Suprapubic skin (tissue), 4 donors: ENCODE results near the gene GASK1A. TPM values are rescaled to one million over a fixed set of nuclear protein-coding genes. Genes with fewer than 3 reads are reported as not detected.
"Not testable (repeated sequence)": the region's sequence is repeated elsewhere in the genome, so short reads cannot be mapped to it uniquely, and the experiment has no call there.

Experiments
- DNase-seq, 2 donors: peaks; one replicate each; pipeline ENCODE4 v3.0.0-alpha.2; 2019; ENCODE audit warnings: low spot score in 2 of 2
- H3K27ac ChIP-seq: fragments of 200-600 bp; sonication (generic); one replicate; pipeline ENCODE4 v1.5.1; 2019
- H3K27me3 ChIP-seq: fragments of 200-600 bp; sonication (generic); one replicate; pipeline ENCODE4 v1.5.1; 2019
- H3K36me3 ChIP-seq: fragments of 200-600 bp; sonication (generic); one replicate; pipeline ENCODE4 v1.5.1; 2019
- H3K4me1 ChIP-seq: fragments of 200-600 bp; sonication (generic); one replicate; pipeline ENCODE4 v1.5.1; 2019
- H3K4me3 ChIP-seq: fragments of 200-600 bp; sonication (generic); one replicate; pipeline ENCODE4 v1.5.1; 2019; ENCODE audit warnings: mild to moderate bottlenecking
- H3K9me3 ChIP-seq: fragments of 200-600 bp; sonication (generic); one replicate; pipeline ENCODE4 v1.5.1; 2019
- EP300 ChIP-seq: sonication (generic); formaldehyde crosslinking; IDR thresholded peaks from one replicate; pipeline ENCODE4 v1.6.1; 2017; ENCODE audit warnings: antibody characterized with exemption
- POLR2A ChIP-seq, 2 donors: fragments of 450-650 bp; IDR thresholded peaks; one replicate each; pipeline ENCODE4 v1.6.1; 2017; ENCODE audit warnings: antibody characterized with exemption in 2 of 2, mild to moderate bottlenecking in 2 of 2, moderate library complexity in 2 of 2
- POLR2AphosphoS5 ChIP-seq, 3 donors: sonication (generic); formaldehyde crosslinking; IDR thresholded peaks; one replicate each; pipeline ENCODE4 v1.6.1; 2017; ENCODE audit warnings: antibody characterized with exemption in 3 of 3
- WGBS: methylation state at CpG from one replicate; pipeline ENCODE4 v1.1.5; 2018; 5-methylcytosine and 5-hydroxymethylcytosine counted together
- total RNA-seq, 4 donors: library from RNA; depleted of rRNA; stranded (reverse); fragments of >200 nt; gene quantifications; one replicate each; pipeline ENCODE4 v1.1.0, GENCODE V29; 2016
- TF ChIP-seq, protein P1 (sequence below), 2 donors: fragments of 200-600 bp in 1 of 2; fragments of 450-650 bp in 1 of 2; sonication (generic) in 1 of 2; IDR thresholded peaks; one replicate each; pipeline ENCODE4 v1.5.1; 2016 to 2019; ENCODE audit warnings: antibody characterized with exemption in 2 of 2, mild to moderate bottlenecking in 1 of 2, moderate library complexity in 1 of 2

The GASK1A gene
- total RNA-seq, 4 donors from 2014 or later: 1.5 to 8.2 (median 3.2) TPM

GRCh38 chr3:43062040-43062563, 83.0 kb downstream of the GASK1A start:
- Histone ChIP-seq H3K36me3 (peaks cover 5% of the 10 kb centered on the region), H3K9me3 (no peaks in the 10 kb centered on the region), H3K4me1 (no peaks in the 10 kb centered on the region), H3K27ac (no peak overlapping the region), H3K27me3 (no peaks in the 10 kb centered on the region), H3K4me3 (no peak overlapping the region)
- TF ChIP-seq EP300 (no peak), POLR2A (IDR thresholded peaks at IDR 0.05) (no peak), POLR2AphosphoS5 (IDR thresholded peaks at IDR 0.05) (no peak)
- TF ChIP-seq, protein P1, sequence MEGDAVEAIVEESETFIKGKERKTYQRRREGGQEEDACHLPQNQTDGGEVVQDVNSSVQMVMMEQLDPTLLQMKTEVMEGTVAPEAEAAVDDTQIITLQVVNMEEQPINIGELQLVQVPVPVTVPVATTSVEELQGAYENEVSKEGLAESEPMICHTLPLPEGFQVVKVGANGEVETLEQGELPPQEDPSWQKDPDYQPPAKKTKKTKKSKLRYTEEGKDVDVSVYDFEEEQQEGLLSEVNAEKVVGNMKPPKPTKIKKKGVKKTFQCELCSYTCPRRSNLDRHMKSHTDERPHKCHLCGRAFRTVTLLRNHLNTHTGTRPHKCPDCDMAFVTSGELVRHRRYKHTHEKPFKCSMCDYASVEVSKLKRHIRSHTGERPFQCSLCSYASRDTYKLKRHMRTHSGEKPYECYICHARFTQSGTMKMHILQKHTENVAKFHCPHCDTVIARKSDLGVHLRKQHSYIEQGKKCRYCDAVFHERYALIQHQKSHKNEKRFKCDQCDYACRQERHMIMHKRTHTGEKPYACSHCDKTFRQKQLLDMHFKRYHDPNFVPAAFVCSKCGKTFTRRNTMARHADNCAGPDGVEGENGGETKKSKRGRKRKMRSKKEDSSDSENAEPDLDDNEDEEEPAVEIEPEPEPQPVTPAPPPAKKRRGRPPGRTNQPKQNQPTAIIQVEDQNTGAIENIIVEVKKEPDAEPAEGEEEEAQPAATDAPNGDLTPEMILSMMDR (IDR thresholded peaks at IDR 0.05): no peak
- no peak for DNase-seq
- WGBS: 90% methylated on average over 5 of the region's 5 CpGs

DNA sequence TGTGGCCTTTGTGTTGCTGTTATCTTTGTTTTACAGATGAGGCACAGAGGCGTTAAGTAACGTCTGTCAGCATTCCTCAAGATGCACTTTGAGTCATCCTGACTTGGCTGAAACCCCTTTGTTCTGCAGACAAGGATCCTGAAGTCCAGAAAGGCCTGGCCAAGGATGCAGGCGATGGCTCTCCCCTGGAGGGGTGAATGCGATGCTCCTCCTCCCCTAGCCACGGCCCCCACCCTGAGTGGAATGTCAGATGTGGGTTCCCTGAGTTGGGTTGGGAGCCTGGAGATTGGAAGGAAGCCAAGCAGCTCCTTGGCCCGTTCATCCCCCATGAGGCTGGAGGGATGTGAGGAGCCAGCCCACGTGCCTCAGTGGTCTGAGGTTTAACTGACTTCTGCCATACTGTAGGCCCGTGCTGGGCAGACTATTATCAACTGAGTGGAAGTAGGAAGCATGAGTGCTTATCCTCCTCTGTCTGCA, 83.5 kb downstream of the GASK1A start:
- Histone ChIP-seq H3K4me1 (no peaks in the 10 kb centered on the region), H3K27ac (no peak overlapping the region), H3K4me3 (no peak overlapping the region), H3K36me3 (peaks cover 5% of the 10 kb centered on the region), H3K9me3 (no peaks in the 10 kb centered on the region), H3K27me3 (no peaks in the 10 kb centered on the region)
- no peak for DNase-seq
- WGBS: 84% methylated on average over 4 of the region's 8 CpGs
- TF ChIP-seq POLR2AphosphoS5 (IDR thresholded peaks at IDR 0.05) (no peak), EP300 (no peak), POLR2A (IDR thresholded peaks at IDR 0.05) (no peak)
- TF ChIP-seq, protein P1 (IDR thresholded peaks at IDR 0.05): no peak

DNA sequence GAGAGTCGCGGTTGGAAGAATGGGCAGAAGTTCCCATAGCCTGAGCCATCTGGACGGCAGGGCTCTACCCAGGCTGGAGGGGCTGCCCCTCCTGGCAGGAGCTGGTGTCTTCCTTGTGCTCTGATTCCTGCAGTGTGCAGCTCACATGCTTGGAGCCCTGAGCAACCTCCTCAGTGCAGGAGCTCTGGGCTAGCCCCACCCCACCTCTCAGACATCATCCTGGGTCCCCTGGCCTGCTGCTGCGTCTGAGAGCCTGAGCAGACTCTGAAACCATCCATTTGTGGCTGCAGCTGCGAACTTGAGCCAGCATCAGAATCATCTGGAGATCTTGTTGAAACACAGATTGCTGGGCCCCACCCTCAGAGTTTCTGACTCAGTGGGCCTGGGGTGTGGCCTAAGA, 84.0 kb downstream of the GASK1A start:
- no peak for DNase-seq
- WGBS: no CpG with 5 or more reads among the region's 5 CpGs
- Histone ChIP-seq H3K27ac (no peak overlapping the region), H3K27me3 (no peaks in the 10 kb centered on the region), H3K4me1 (no peaks in the 10 kb centered on the region), H3K9me3 (no peaks in the 10 kb centered on the region), H3K36me3 (peaks cover 5% of the 10 kb centered on the region), H3K4me3 (no peak overlapping the region)
- TF ChIP-seq, protein P1 (IDR thresholded peaks at IDR 0.05): no peak
- no peak for TF ChIP-seq POLR2AphosphoS5 (IDR thresholded peaks at IDR 0.05)
- no peak for TF ChIP-seq EP300
- no peak for TF ChIP-seq POLR2A (IDR thresholded peaks at IDR 0.05)

- H3K4me1 ChIP-seq, H3K9me3 ChIP-seq, H3K27ac ChIP-seq, H3K36me3 ChIP-seq, DNase-seq, H3K4me3 ChIP-seq, H3K27me3 ChIP-seq: not testable (repeated sequence)
- 96% methylated on average over 5 of the region's 5 CpGs for WGBS
Observed at GRCh38 chr3:43070670-43071069, 91.6 kb downstream of the GASK1A start.

GRCh38 chr3:43071313-43071893, 92.3 kb downstream of the GASK1A start:
- Histone ChIP-seq H3K27ac (no peak overlapping the region), H3K4me1 (no peaks in the 10 kb centered on the region), H3K9me3 (no peaks in the 10 kb centered on the region), H3K36me3 (no peaks in the 10 kb centered on the region), H3K27me3 (no peaks in the 10 kb centered on the region), H3K4me3 (no peak overlapping the region)
- 51% methylated on average over 4 of the region's 7 CpGs for WGBS
- TF ChIP-seq POLR2A (IDR thresholded peaks at IDR 0.05): no peak
- TF ChIP-seq, protein P1 (IDR thresholded peaks at IDR 0.05): no peak
- TF ChIP-seq EP300: no peak
- TF ChIP-seq POLR2AphosphoS5 (IDR thresholded peaks at IDR 0.05): no peak
- no peak for DNase-seq

DNA sequence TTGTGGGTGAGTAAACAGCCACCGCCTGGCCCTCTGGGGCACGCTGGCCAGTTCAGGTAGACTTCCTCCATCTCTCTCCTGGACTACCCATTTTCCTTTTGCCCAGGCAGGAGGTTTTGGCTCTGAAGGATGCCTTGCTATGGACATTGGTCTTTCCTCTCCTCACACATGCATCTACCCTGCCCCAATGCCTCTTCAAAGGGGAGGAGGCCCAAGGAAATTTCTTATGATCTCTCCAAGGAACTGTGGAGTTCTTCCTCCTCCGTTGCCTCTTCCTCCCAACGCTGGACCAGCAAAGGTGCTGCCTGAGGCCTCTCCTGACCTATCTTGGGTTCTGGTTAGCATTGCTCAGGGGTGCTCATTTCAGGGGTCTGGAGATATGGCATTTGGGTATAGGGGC, 93.2 kb downstream of the GASK1A start:
- Histone ChIP-seq H3K9me3 (no peaks in the 10 kb centered on the region), H3K4me1 (no peaks in the 10 kb centered on the region), H3K4me3 (no peak overlapping the region), H3K27ac (no peak overlapping the region), H3K36me3 (no peaks in the 10 kb centered on the region), H3K27me3 (no peaks in the 10 kb centered on the region)
- TF ChIP-seq POLR2A (IDR thresholded peaks at IDR 0.05) (no peak), POLR2AphosphoS5 (IDR thresholded peaks at IDR 0.05) (no peak), EP300 (no peak)
- TF ChIP-seq, protein P1 (IDR thresholded peaks at IDR 0.05): no peak
- no peak for DNase-seq
- 98% methylated on average over 4 of the region's 4 CpGs for WGBS
